Heart right ventricle (tissue), 16 donors: ENCODE results near the gene POLE. TPM values are rescaled to one million over a fixed set of nuclear protein-coding genes. Genes with fewer than 3 reads are reported as not detected.

Experiments used
- ATAC-seq, 8 donors: fragments of 200-7000 bp; cut with Tn5 transposase; one replicate each; pipeline ENCODE4 v1.9.1; 2020; ENCODE audit warnings: mild to moderate bottlenecking in 8 of 8, moderate library complexity in 8 of 8, moderate number of reproducible peaks in 1 of 8
- DNase-seq, 2 donors: peaks; one replicate each; pipeline ENCODE4 v3.0.0-alpha.2; 2020
- H3K27ac ChIP-seq, 10 donors: fragments of 200-600 bp; sonication (generic) in 2 of 10; one replicate each; pipeline versions ENCODE4 v1.5.0 to v1.8.0; 2020 to 2022; ENCODE audit warnings: mild to moderate bottlenecking in 3 of 10
- H3K27me3 ChIP-seq, 7 donors: fragments of 200-600 bp; one replicate each; pipeline ENCODE4 v1.8.0; 2021 to 2022; ENCODE audit warnings: mild to moderate bottlenecking in 2 of 7
- H3K36me3 ChIP-seq, 9 donors: fragments of 200-600 bp; sonication (generic) in 1 of 9; one replicate each; pipeline versions ENCODE4 v1.5.0 to v1.8.0; 2020 to 2022; ENCODE audit warnings: mild to moderate bottlenecking in 2 of 9
- H3K4me1 ChIP-seq, 9 donors: fragments of 200-600 bp; sonication (generic) in 1 of 9; one replicate each; pipeline versions ENCODE4 v1.5.0 to v1.8.0; 2020 to 2022; ENCODE audit warnings: mild to moderate bottlenecking in 4 of 9
- H3K4me3 ChIP-seq, 10 donors: fragments of 200-600 bp; sonication (generic) in 2 of 10; one replicate each; pipeline versions ENCODE4 v1.5.0 to v1.8.0; 2020 to 2022; ENCODE audit warnings: mild to moderate bottlenecking in 7 of 10, moderate library complexity in 2 of 10
- H3K9me3 ChIP-seq, 11 donors: fragments of 200-600 bp in 10 of 11; sonication (generic) in 2 of 11; one replicate each; pipeline versions ENCODE4 v1.5.0 to v1.8.0; 2013 to 2022; ENCODE audit warnings: mild to moderate bottlenecking in 2 of 11, control low read depth in 1 of 11, moderate library complexity in 1 of 11
- WGBS, 2 donors: extraction: QIAGEN DNeasy Blood & Tissue Kit; methylation state at CpG; one replicate each; pipeline ENCODE4 v1.1.7; 2013; ENCODE audit warnings: inconsistent platforms in 1 of 2; 5-methylcytosine and 5-hydroxymethylcytosine counted together
- intact Hi-C, 10 donors: fragments of 100-400 bp; cut with DNase I; formaldehyde crosslinking; loops; one replicate each; pipeline versions ENCODE4 v1.11.1 to v1.14.2; 2022
- polyA plus RNA-seq, 2 donors: library from polyadenylated mRNA; stranded (reverse); fragments of 200-250 nt; gene quantifications; one replicate each; pipeline ENCODE4 v1.2.3, GENCODE V29; 2013
- total RNA-seq, 10 donors: library from RNA; stranded (reverse); fragmentation: NEBNext Ultra II Directional in 3 of 10; extraction: Animal tissue kit (Norgen Biotek cat#: 25700) in 3 of 10; gene quantifications; one replicate each; pipeline versions ENCODE4 v1.2.1 to v1.2.4, GENCODE V29; 2021 to 2023
- TF ChIP-seq, protein P1 (sequence below), 9 donors: fragments of 200-600 bp; sonication (generic) in 2 of 9; IDR thresholded peaks; one replicate each; pipeline versions ENCODE4 v1.5.0 to v1.8.0; 2021 to 2022; ENCODE audit warnings: antibody characterized with exemption in 9 of 9, mild to moderate bottlenecking in 5 of 9, moderate library complexity in 1 of 9
- donor health status: Arrhythmogenic right ventricular cardiomyopathy.
- donor health status: ischemic (EF 13 %, LVEDD 7.1; RV severe dilation, severe dysfunction).
- donor health status: healthy with polysubstance abuse.
- donor health status: DM: no; HTN: yes; CAD: no.
- donor health status: DM: no; HTN: no; CAD: no.
- donor health status: ischemic (EF 25% LVEDD 6.9; RV normal size, moderate dysfunction).
- donor health status: ischemic (EF 25% LVEDD 5.7; RV mildly dilated, moderate dysfunction).
- donor health status: healthy.
- donor health status: DM: yes; HTN: yes; CAD: no.
- donor health status: Ischemic cardiomyopathy.
- donor health status: ischemic (EF 35%, LVEDD 5.7; RV mildly dilated, moderate dysfunction).
- donor health status: nonischemic (EF 11% LVEDD 7.7; RV severe dilation, severe dysfunction).
- donor health status: DM: yes; HTN: yes; CAD: no.
- donor health status: PGD.
- donor health status: ischemic (EF 29% LVEDD 5.4; RV normal size, mild dysfunction).
- donor health status: nonischemic (EF 23%, LVEDD 6.1; RV moderate dilation, normal function).

Gene POLE
- total and polyA plus RNA-seq, 12 donors: 6.8 to 25.8 (median 9.9) TPM

GRCh38 chr12:132623072-132623869, 63.9 kb downstream of the POLE start:
- H3K36me3 ChIP-seq: peaks cover 0 to 29% (median 0%) of the 10 kb centered on the region in 9 donors
- TF ChIP-seq, protein P1, sequence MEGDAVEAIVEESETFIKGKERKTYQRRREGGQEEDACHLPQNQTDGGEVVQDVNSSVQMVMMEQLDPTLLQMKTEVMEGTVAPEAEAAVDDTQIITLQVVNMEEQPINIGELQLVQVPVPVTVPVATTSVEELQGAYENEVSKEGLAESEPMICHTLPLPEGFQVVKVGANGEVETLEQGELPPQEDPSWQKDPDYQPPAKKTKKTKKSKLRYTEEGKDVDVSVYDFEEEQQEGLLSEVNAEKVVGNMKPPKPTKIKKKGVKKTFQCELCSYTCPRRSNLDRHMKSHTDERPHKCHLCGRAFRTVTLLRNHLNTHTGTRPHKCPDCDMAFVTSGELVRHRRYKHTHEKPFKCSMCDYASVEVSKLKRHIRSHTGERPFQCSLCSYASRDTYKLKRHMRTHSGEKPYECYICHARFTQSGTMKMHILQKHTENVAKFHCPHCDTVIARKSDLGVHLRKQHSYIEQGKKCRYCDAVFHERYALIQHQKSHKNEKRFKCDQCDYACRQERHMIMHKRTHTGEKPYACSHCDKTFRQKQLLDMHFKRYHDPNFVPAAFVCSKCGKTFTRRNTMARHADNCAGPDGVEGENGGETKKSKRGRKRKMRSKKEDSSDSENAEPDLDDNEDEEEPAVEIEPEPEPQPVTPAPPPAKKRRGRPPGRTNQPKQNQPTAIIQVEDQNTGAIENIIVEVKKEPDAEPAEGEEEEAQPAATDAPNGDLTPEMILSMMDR (IDR thresholded peaks at IDR 0.05): no peak
- ATAC-seq (peak in 3 of 8 donors; percentile 5 to 9 (median 8)), DNase-seq (no peak)
- H3K4me3 ChIP-seq: peak overlapping the region in 1 of 10 donors; percentile 11
- peaks cover 0 to 14% (median 11%) of the 10 kb centered on the region in 9 donors for H3K4me1 ChIP-seq
- H3K27ac ChIP-seq: peak overlapping the region in 4 of 10 donors; percentile 9 to 29 (median 12)
- peaks cover 15 to 24% (median 18%) of the 10 kb centered on the region in 7 donors for H3K27me3 ChIP-seq
- WGBS, 2 donors: 80 to 82% methylated on average over 25 of the region's 25 CpGs
- no peaks in the 10 kb centered on the region for H3K9me3 ChIP-seq
- intact Hi-C loops: no loop called here

DNA sequence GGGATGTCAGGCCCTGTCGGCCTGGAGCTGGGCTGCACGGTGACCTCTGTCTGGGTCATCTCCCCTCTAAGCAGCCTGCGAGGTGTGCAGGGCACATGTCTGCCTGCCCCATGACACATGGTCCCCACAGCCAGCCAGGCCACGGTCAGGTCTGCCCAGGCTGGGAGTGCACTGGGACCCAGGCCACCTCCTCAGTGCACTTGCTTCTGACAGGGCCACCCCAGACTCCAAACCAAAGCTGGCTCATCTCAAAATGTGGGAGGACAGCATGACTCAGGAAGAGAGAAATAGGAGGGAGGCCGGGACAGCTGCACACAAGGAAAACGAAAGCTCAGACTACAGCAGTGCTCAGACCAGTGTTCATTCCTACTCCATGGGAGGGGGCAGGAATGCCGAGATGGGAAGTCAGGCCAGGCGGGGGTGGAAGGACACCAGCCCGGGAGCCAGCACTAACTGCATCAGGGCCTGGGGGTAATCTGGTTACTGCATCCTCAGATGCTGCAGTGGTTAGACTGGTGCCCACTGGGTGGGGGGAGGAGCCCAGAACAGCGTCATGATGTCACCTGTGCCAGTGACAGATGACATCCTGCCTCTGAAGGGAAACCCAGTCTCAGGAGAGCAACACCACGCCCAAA, 64.6 kb downstream of the POLE start:
- WGBS, 2 donors: 37 to 51% methylated on average over 11 of the region's 11 CpGs
- ATAC-seq (peak; percentile 47 to 89 (median 82)), DNase-seq (peak in 1 of 2 donors; percentile 53)
- H3K4me1 ChIP-seq: peaks cover 0 to 18% (median 12%) of the 10 kb centered on the region in 9 donors
- peaks cover 0 to 29% (median 0%) of the 10 kb centered on the region in 9 donors for H3K36me3 ChIP-seq
- H3K9me3 ChIP-seq: peaks cover 0 to 3% (median 0%) of the 10 kb centered on the region in 11 donors
- H3K27ac ChIP-seq: peak overlapping the region in 4 of 10 donors; percentile 9 to 29 (median 12)
- H3K27me3 ChIP-seq: peaks cover 22 to 32% (median 25%) of the 10 kb centered on the region in 7 donors
- H3K4me3 ChIP-seq: peak overlapping the region in 2 of 10 donors; percentile 8 to 11
- TF ChIP-seq, protein P1 (IDR thresholded peaks at IDR 0.05): no peak
- intact Hi-C loops: no loop called here

DNA sequence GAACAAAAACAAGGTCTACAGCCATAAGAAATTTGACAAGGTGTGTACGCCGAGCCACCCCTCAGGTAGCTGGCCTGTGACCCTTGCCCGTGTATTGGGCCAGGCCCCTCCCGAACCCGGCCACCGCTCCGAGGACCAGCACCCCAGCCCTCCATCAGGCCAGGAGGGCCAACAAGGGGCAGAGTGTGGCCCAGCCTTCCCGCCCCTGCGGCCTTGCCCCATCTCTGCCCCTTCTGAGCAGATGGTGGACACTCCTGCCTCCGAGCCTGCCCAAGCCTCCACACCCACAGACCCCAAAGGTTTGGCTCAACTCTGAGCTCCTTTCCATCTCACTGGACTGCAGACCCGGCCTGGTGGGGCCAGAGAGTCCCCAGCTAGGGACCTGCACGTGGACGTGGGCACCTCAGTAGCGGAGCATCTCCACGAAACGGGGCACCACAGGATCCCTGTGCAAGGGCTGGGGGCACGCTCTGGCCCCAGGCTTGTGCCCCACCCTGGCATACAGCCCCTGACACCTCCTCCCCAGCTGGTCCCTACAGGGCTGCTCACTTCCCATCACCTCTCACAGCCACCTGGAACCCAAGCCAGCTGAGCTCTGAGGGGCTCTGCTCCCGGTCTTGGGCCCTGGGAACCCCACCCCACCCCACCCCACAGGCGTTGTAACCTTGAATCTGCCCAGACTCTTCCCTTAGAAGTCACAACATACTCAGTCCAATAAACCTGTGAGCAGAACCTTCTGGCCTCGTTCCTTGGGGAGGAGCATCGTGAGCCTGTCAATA, 65.3 kb downstream of the POLE start:
- TF ChIP-seq, protein P1 (IDR thresholded peaks at IDR 0.05): no peak
- H3K27me3 ChIP-seq: peaks cover 22 to 39% (median 32%) of the 10 kb centered on the region in 7 donors
- no peak overlapping the region for H3K4me3 ChIP-seq
- peaks cover 0 to 10% (median 0%) of the 10 kb centered on the region in 11 donors for H3K9me3 ChIP-seq
- peaks cover 0 to 18% (median 12%) of the 10 kb centered on the region in 9 donors for H3K4me1 ChIP-seq
- ATAC-seq: peak in 2 of 8 donors; percentile 8 to 18
- intact Hi-C loops: no loop called here
- peaks cover 0 to 29% (median 0%) of the 10 kb centered on the region in 9 donors for H3K36me3 ChIP-seq
- DNase-seq: no peak
- H3K27ac ChIP-seq: peak overlapping the region in 1 of 10 donors; percentile 17
- WGBS, 2 donors: 83 to 89% methylated on average over 21 of the region's 21 CpGs
